IgD-negative memory B cell (primary cell): ENCODE measurements around the gene PLA2G2A. TPM values are rescaled to one million over a fixed set of nuclear protein-coding genes. Genes with fewer than 3 reads are reported as not detected.
A peak's percentile ranks its signal among the peaks of the same experiment; 100 is the strongest.

Experiments
- H3K27ac Mint-ChIP-seq, 3 donors: one replicate each; pipeline ENCODE4 v1.8.0; 2020 to 2022; ENCODE audit warnings: mild to moderate bottlenecking in 3 of 3, mixed read lengths in 3 of 3, moderate library complexity in 1 of 3
- H3K27me3 Mint-ChIP-seq: one replicate; pipeline ENCODE4 v1.8.0; 2021; ENCODE audit warnings: mixed read lengths
- H3K36me3 Mint-ChIP-seq: one replicate; pipeline ENCODE4 v1.8.0; 2020; ENCODE audit warnings: mild to moderate bottlenecking, mixed read lengths
- H3K4me1 Mint-ChIP-seq, 3 donors: one replicate each; pipeline ENCODE4 v1.8.0; 2020 to 2022; ENCODE audit warnings: mixed read lengths in 3 of 3, mild to moderate bottlenecking in 1 of 3
- H3K4me3 Mint-ChIP-seq, 4 donors: one replicate each; pipeline ENCODE4 v1.8.0; 2020 to 2022; ENCODE audit warnings: mild to moderate bottlenecking in 4 of 4, mixed read lengths in 4 of 4, moderate library complexity in 3 of 4
- H3K9me3 Mint-ChIP-seq, 3 donors: one replicate each; pipeline ENCODE4 v1.8.0; 2020 to 2021; ENCODE audit warnings: mixed read lengths in 3 of 3, mild to moderate bottlenecking in 1 of 3
- polyA plus RNA-seq: library from polyadenylated mRNA; unstranded; fragments of 300-500 nt; fragmentation: Illumina TruSeq; gene quantifications from one replicate; pipeline ENCODE4 v1.2.3, GENCODE V29; 2021

PLA2G2A gene
- polyA plus RNA-seq, 1 donor from 2014 or later = not detected

DNA sequence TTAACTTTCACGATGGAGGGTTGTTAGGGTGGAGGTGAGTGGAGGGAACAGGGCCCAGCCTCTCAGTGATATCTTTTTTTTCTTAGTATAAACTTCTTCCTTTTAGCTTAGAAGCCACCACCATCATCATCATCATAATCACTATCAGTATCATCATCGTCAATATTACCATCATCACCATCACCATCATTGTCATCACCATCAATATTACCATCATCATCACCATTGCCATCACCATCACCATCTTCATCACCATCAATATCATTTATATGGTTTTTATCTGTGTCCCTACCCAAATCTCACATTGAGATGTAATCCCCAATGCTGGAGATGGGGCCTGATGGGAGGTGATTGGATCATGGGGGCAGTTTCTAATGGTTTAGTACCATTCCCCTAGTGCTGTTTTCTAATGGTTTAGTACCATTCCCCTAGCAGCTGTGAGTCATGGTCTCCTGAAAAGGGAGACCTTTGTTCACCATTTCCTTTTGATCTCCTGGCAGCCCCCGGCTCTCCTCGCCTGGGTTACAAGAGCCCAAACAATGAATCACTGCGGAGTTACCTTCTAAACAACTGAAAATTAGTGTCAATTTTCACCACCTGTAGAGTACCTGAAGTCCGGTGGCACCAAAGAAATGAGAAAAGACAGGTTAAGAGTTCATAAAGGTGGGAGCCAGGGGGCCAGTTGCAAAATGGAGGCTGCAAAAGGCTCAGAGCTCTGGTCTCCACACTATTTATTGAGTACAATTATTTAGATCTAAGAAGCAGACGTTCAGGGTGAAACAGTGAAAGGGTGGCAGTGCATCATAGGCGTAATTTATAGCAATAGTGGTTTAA lies 52.9 kb downstream of the PLA2G2A start:
- peak overlapping the region in 1 of 3 donors; percentile 42 for H3K27ac Mint-ChIP-seq
- H3K36me3 Mint-ChIP-seq = no peaks in the 10 kb centered on the region
- H3K27me3 Mint-ChIP-seq = peaks cover 7% of the 10 kb centered on the region
- peaks cover 5 to 8% (median 8%) of the 10 kb centered on the region in 3 donors for H3K9me3 Mint-ChIP-seq
- H3K4me1 Mint-ChIP-seq = no peaks in the 10 kb centered on the region
- no peak overlapping the region for H3K4me3 Mint-ChIP-seq

Other genes starting within 250 kb of the PLA2G2A start
- 21.7 TPM for gene TMCO4, start 179.7 kb downstream of the PLA2G2A start, polyA plus RNA-seq
- not detected for gene RNF186, start 164.3 kb downstream of the PLA2G2A start, polyA plus RNA-seq
- 2.9 TPM for gene OTUD3, start 97.2 kb downstream of the PLA2G2A start, polyA plus RNA-seq
- not detected for gene PLA2G2E, start 56.0 kb downstream of the PLA2G2A start, polyA plus RNA-seq
- gene PLA2G5, start 90.6 kb upstream of the PLA2G2A start, polyA plus RNA-seq = not detected
- 10.1 TPM for gene PLA2G2D, start 139.9 kb upstream of the PLA2G2A start, polyA plus RNA-seq
- gene PLA2G2F, start 159.7 kb upstream of the PLA2G2A start, polyA plus RNA-seq = not detected
- 0.39 TPM for gene UBXN10, start 206.5 kb upstream of the PLA2G2A start, polyA plus RNA-seq
- gene PLA2G2C, start 206.9 kb upstream of the PLA2G2A start, polyA plus RNA-seq = not detected